Endothelial cell of umbilical vein (primary cell): ENCODE results near the gene KRT10. TPM values are rescaled to one million over a fixed set of nuclear protein-coding genes. Genes with fewer than 3 reads are reported as not detected.

Experiments
- BruUV-seq: library from RNA; stranded (reverse); fragments of 400-500 nt; replicated peaks from 2 replicates; lab custom pipeline; 2021; lab: Mats Ljungman, UMichigan
- CTCF ChIA-PET: fragments of 300-600, 350-600 bp; sonication (Branson Sonifier 250); formaldehyde crosslinking; loops from one replicate; lab custom pipeline; 2021; ENCODE audit warnings: antibody characterized with exemption, inconsistent platforms; lab: Charles Lee
- POLR2A ChIA-PET: fragments of 300-600, 350-600 bp; sonication (Branson Sonifier 250); formaldehyde crosslinking; loops from one replicate; lab custom pipeline; 2021; ENCODE audit warnings: antibody characterized with exemption, inconsistent platforms; lab: Charles Lee
- DNase-seq: peaks from one replicate; pipeline ENCODE4 v3.0.0-alpha.2; 2011; ENCODE audit warnings: low read depth, low spot score
- FAIRE-seq: peaks from 2 replicates; lab custom pipeline; 2011; peaks lifted over from hg19 to GRCh38; lab: Jason Lieb, UNC
- H2AFZ ChIP-seq: 2 replicates; pipeline ENCODE4 v1.6.0; 2012; ENCODE audit warnings: low read depth, low read length, control low read depth, inconsistent platforms
- H3K27ac ChIP-seq: 2 replicates; pipeline ENCODE4 v1.5.1; 2011; ENCODE audit warnings: low read depth, mild to moderate bottlenecking, control low read depth, low read length, moderate library complexity; ENCODE audit not compliant: insufficient read depth
- H3K27me3 ChIP-seq, 2 experiments: 2 replicates each; pipeline versions ENCODE4 v1.6.0 to v1.6.1; 2011; ENCODE audit warnings: low read length in 2 of 2, mixed read lengths in 1 of 2; ENCODE audit not compliant: control insufficient read depth in 2 of 2, insufficient read depth in 2 of 2
- H3K36me3 ChIP-seq, 2 experiments: 2 replicates in 1 of 2; 3 replicates in 1 of 2; pipeline ENCODE4 v1.5.1; 2011; ENCODE audit warnings: low read length in 2 of 2, mild to moderate bottlenecking in 1 of 2, moderate library complexity in 1 of 2; ENCODE audit not compliant: control insufficient read depth in 2 of 2, insufficient read depth in 2 of 2; ENCODE audit errors: extremely low read depth in 1 of 2
- H3K4me1 ChIP-seq: 3 replicates; pipeline ENCODE4 v1.5.1; 2011; ENCODE audit warnings: mild to moderate bottlenecking, low read length; ENCODE audit not compliant: control insufficient read depth, insufficient read depth; ENCODE audit errors: extremely low read depth
- H3K4me2 ChIP-seq: 2 replicates; pipeline ENCODE4 v1.6.1; 2011; ENCODE audit warnings: low read length, control low read depth, mixed read lengths; ENCODE audit not compliant: insufficient read depth
- H3K4me3 ChIP-seq, 3 experiments: fragments of 200-600 bp in 1 of 3; sonication (generic), shearing (Covaris generic) in 1 of 3; replicated peaks in 1 of 3; 2 replicates each; pipeline ENCODE4 v1.5.1; 2011 to 2016; ENCODE audit warnings: control low read depth in 3 of 3, low read length in 3 of 3, mild to moderate bottlenecking in 2 of 3, inconsistent platforms in 1 of 3, low read depth in 1 of 3, moderate library complexity in 1 of 3; ENCODE audit not compliant: insufficient read depth in 1 of 3
- H3K79me2 ChIP-seq: 2 replicates; pipeline ENCODE4 v1.6.0; 2012; ENCODE audit warnings: low read length, inconsistent platforms; ENCODE audit not compliant: control insufficient read depth, insufficient read depth
- H3K9ac ChIP-seq: replicated peaks from 2 replicates; pipeline ENCODE3; 2011; ENCODE audit warnings: low read length, control low read depth; ENCODE audit not compliant: insufficient read depth; ENCODE audit errors: extremely low read depth
- H3K9me1 ChIP-seq: replicated peaks from 3 replicates; pipeline ENCODE4 v1.6.0; 2011; ENCODE audit warnings: mild to moderate bottlenecking, low read length; ENCODE audit not compliant: control insufficient read depth, insufficient read depth; ENCODE audit errors: extremely low read depth
- H3K9me3 ChIP-seq: replicated peaks from 2 replicates; pipeline ENCODE4 v1.5.1; 2012; ENCODE audit warnings: low read length, inconsistent platforms; ENCODE audit not compliant: control insufficient read depth, insufficient read depth
- H4K20me1 ChIP-seq: replicated peaks from 2 replicates; pipeline ENCODE3; 2011; ENCODE audit warnings: mild to moderate bottlenecking, low read length; ENCODE audit not compliant: control insufficient read depth, insufficient read depth; ENCODE audit errors: extremely low read depth
- EZH2 ChIP-seq: IDR thresholded peaks from 2 replicates; pipeline ENCODE4 v1.6.1; 2012; ENCODE audit warnings: borderline replicate concordance, low read depth, mild to moderate bottlenecking, moderate library complexity, low read length, inconsistent platforms; ENCODE audit not compliant: severe bottlenecking
- FOS ChIP-seq: IDR thresholded peaks from 2 replicates; pipeline ENCODE4 v1.6.1; 2011; ENCODE audit warnings: mild to moderate bottlenecking, low read length, moderate library complexity, borderline replicate concordance; ENCODE audit not compliant: insufficient read depth
- GATA2 ChIP-seq: IDR thresholded peaks from 2 replicates; pipeline ENCODE4 v1.7.0; 2011; ENCODE audit warnings: low read depth, mild to moderate bottlenecking, moderate library complexity, mixed read lengths, low read length; ENCODE audit not compliant: insufficient read length, insufficient read depth
- JUN ChIP-seq: IDR thresholded peaks from 2 replicates; pipeline ENCODE4 v1.6.1; 2011; ENCODE audit warnings: borderline replicate concordance, low read depth; ENCODE audit not compliant: insufficient read length, insufficient read depth
- MYC ChIP-seq: IDR thresholded peaks from one replicate; pipeline ENCODE4 v1.6.1; 2011; ENCODE audit warnings: mild to moderate bottlenecking, low read depth, low read length
- POLR2A ChIP-seq: IDR thresholded peaks from 2 replicates; pipeline ENCODE4 v1.6.1; 2012; ENCODE audit warnings: low read depth, mild to moderate bottlenecking, control low read depth, low read length
- POLR2AphosphoS5 ChIP-seq: IDR thresholded peaks from 2 replicates; pipeline ENCODE4 v1.6.1; 2012; ENCODE audit warnings: low read depth, mild to moderate bottlenecking, control low read depth, low read length, moderate library complexity; ENCODE audit not compliant: insufficient read depth
- dilution Hi-C: fragments of 300-500 bp; cut with MboI; formaldehyde crosslinking; loops from one replicate; pipeline ENCODE4 v1.15.0; 2019; ENCODE audit warnings: low sequenced_read_pairs; ENCODE audit not compliant: extremely low pct_ligation_motif_present
- intact Hi-C: fragments of 100-400 bp; cut with micrococcal nuclease; formaldehyde crosslinking; loops from one replicate; pipeline ENCODE4 v1.10.0; 2022
- polyA plus RNA-seq, 4 experiments: library from polyadenylated mRNA; depleted of rRNA in 3 of 4; stranded (reverse) in 3 of 4; unstranded in 1 of 4; fragments of >200 nt; gene quantifications; 2 replicates each; pipeline versions ENCODE4 v1.2.1 to v1.2.3, GENCODE V29; 2011 to 2012; ENCODE audit warnings: missing spikeins in 1 of 4
- total RNA-seq: library from RNA; stranded (reverse); gene quantifications from 2 replicates; pipeline ENCODE4 v1.2.3, GENCODE V29; 2021
- TF ChIP-seq, protein P1 (sequence below), 2 donors: IDR thresholded peaks; 1 replicate in 1 of 2; 2 replicates in 1 of 2; pipeline ENCODE4 v1.5.1; 2011; ENCODE audit warnings: low read length in 2 of 2, mild to moderate bottlenecking in 2 of 2, moderate library complexity in 2 of 2, control low read depth in 1 of 2, inconsistent platforms in 1 of 2, low read depth in 1 of 2; ENCODE audit not compliant: insufficient read depth in 1 of 2; ENCODE audit errors: extremely low read depth in 1 of 2
- TF ChIP-seq, protein P2 (sequence below): IDR thresholded peaks from 2 replicates; pipeline ENCODE4 v1.6.1; 2011; ENCODE audit not compliant: insufficient read depth, insufficient read length

The KRT10 gene
- total and polyA plus RNA-seq, 2 donors (not counting 3 experiments of a cell fraction or from before 2014, with no cell fraction given): 5.1 to 55.6 TPM

GRCh38 chr17:40796846-40797245 lies 25.6 kb downstream of the KRT10 start:
- Histone ChIP-seq H3K9me3 (no peaks in the 10 kb centered on the region), H3K4me1 (no peaks in the 10 kb centered on the region), H3K9me1 (no peaks in the 10 kb centered on the region), H3K4me2 (no peak overlapping the region), H3K27ac (no peak overlapping the region), H4K20me1 (no peaks in the 10 kb centered on the region), H2AFZ (no peak overlapping the region), H3K79me2 (no peaks in the 10 kb centered on the region), H3K4me3 (no peak overlapping the region), H3K9ac (no peak overlapping the region), H3K36me3 (no peaks in the 10 kb centered on the region), H3K27me3 (peaks cover 8 to 26% of the 10 kb centered on the region in 2 experiments)
- intact Hi-C loops: no loop called here
- dilution Hi-C loops: no loop called here
- no peak for TF ChIP-seq JUN
- POLR2A ChIA-PET: no interaction called here
- FAIRE-seq: no peak
- CTCF ChIA-PET: interaction anchor here (1.4 kb wide), 1 partner anchor 181 kb away, joined by 3 read pairs; no protein-coding TSS in a partner anchor
- no TSS peak for BruUV-seq
- no peak for DNase-seq

GRCh38 chr17:40795019-40795667 lies 27.3 kb downstream of the KRT10 start:
- ChIA-PET POLR2A (no interaction called here), CTCF (interaction anchor here (1.0 to 3.2 kb wide), 2 partner anchors 148 to 180 kb away, joined by 3 to 19 read pairs; partner anchors contain the start of gene SMARCE1)
- H3K4me2 ChIP-seq: no peak overlapping the region
- no peak overlapping the region for H3K4me3 ChIP-seq
- peaks cover 6 to 20% of the 10 kb centered on the region in 2 experiments for H3K27me3 ChIP-seq
- BruUV-seq: no TSS peak
- TF ChIP-seq, protein P1, sequence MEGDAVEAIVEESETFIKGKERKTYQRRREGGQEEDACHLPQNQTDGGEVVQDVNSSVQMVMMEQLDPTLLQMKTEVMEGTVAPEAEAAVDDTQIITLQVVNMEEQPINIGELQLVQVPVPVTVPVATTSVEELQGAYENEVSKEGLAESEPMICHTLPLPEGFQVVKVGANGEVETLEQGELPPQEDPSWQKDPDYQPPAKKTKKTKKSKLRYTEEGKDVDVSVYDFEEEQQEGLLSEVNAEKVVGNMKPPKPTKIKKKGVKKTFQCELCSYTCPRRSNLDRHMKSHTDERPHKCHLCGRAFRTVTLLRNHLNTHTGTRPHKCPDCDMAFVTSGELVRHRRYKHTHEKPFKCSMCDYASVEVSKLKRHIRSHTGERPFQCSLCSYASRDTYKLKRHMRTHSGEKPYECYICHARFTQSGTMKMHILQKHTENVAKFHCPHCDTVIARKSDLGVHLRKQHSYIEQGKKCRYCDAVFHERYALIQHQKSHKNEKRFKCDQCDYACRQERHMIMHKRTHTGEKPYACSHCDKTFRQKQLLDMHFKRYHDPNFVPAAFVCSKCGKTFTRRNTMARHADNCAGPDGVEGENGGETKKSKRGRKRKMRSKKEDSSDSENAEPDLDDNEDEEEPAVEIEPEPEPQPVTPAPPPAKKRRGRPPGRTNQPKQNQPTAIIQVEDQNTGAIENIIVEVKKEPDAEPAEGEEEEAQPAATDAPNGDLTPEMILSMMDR (IDR thresholded peaks at IDR 0.05; ENCODE audit: extremely low read depth in 1 of 2, insufficient read depth in 1 of 2, low read depth in 1 of 2, low read length in 2 of 2): no peak
- TF ChIP-seq EZH2: no peak
- TF ChIP-seq JUN: no peak
- no peak for TF ChIP-seq POLR2AphosphoS5
- TF ChIP-seq POLR2A: no peak
- TF ChIP-seq MYC: no peak
- TF ChIP-seq GATA2: no peak
- TF ChIP-seq, protein P2, sequence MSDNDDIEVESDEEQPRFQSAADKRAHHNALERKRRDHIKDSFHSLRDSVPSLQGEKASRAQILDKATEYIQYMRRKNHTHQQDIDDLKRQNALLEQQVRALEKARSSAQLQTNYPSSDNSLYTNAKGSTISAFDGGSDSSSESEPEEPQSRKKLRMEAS: no peak
- no peak for TF ChIP-seq FOS
- dilution Hi-C loops: no loop called here
- H3K9me1 ChIP-seq: no peaks in the 10 kb centered on the region
- no peaks in the 10 kb centered on the region for H3K36me3 ChIP-seq
- H3K27ac ChIP-seq: no peak overlapping the region
- no peak overlapping the region for H3K9ac ChIP-seq
- DNase-seq (no peak), FAIRE-seq (no peak)
- H3K4me1 ChIP-seq: no peaks in the 10 kb centered on the region
- no peak overlapping the region for H2AFZ ChIP-seq
- intact Hi-C loops: no loop called here
- H4K20me1 ChIP-seq: no peaks in the 10 kb centered on the region
- no peaks in the 10 kb centered on the region for H3K9me3 ChIP-seq
- H3K79me2 ChIP-seq: no peaks in the 10 kb centered on the region
